ENCODE measurements around the gene PGAP1.

GRCh38 chr2:196891136-196891535 lies 35.4 kb downstream of the PGAP1 start:
- no peak for TF ChIP-seq CTCF (IDR thresholded peaks at IDR 0.05)
- no peak for TF ChIP-seq ZFX (IDR thresholded peaks at IDR 0.05; ENCODE audit: borderline replicate concordance)
